Measurements from ENCODE around the gene PRKAR2A.

GRCh38 chr3:48727511-48727910 is 120.2 kb downstream of the PRKAR2A start:
- TF ChIP-seq CTCF (IDR thresholded peaks at IDR 0.05) (no peak), GATA3 (IDR thresholded peaks at IDR 0.05; ENCODE audit: borderline replicate concordance) (no peak), USF2 (IDR thresholded peaks at IDR 0.05) (no peak), POLR2A (IDR thresholded peaks at IDR 0.05; ENCODE audit: low read length) (no peak), CHD2 (IDR thresholded peaks at IDR 0.05; ENCODE audit: low read length, partially characterized antibody) (no peak), CEBPB (IDR thresholded peaks at IDR 0.05) (no peak), RFX5 (IDR thresholded peaks at IDR 0.05) (no peak), MAX (IDR thresholded peaks at IDR 0.05) (no peak), ELK1 (IDR thresholded peaks at IDR 0.05; ENCODE audit: low read depth, low read length) (no peak), EP300 (IDR thresholded peaks at IDR 0.05) (no peak), JUN (IDR thresholded peaks at IDR 0.05) (no peak), RCOR1 (IDR thresholded peaks at IDR 0.05; ENCODE audit: low read depth, low read length) (no peak)
